NCI-H2171 (cell line): ENCODE results near the gene LMX1A.
A peak's percentile ranks its signal among the peaks of the same experiment; 100 is the strongest.

Source experiments
- DNase-seq: peaks from one replicate; lab custom pipeline; 2025; lab: John Stamatoyannopoulos, UW

The LMX1A gene

GRCh38 chr1:165162671-165163241 is 193.8 kb downstream of the LMX1A start:
- DNase-seq, result peak; percentile 96

- DNase-seq, result no peak
Measured at GRCh38 chr1:165161130-165161529, 195.4 kb downstream of the LMX1A start.

GRCh38 chr1:165153182-165153581 is 203.3 kb downstream of the LMX1A start:
- no peak for DNase-seq

- no peak for DNase-seq
Measured at GRCh38 chr1:165152727-165153126, 203.8 kb downstream of the LMX1A start.

- no peak for DNase-seq
Measured at GRCh38 chr1:165152109-165152508, 204.4 kb downstream of the LMX1A start.
